Upper lobe of left lung (tissue), 4 donors: ENCODE measurements around the gene TSC22D2.

Experiments
- POLR2A ChIP-seq, 4 donors: fragments of 450-650 bp; IDR thresholded peaks; one replicate each; pipeline ENCODE4 v1.5.1; 2016 to 2017; ENCODE audit warnings: antibody characterized with exemption in 4 of 4, mild to moderate bottlenecking in 2 of 4
- POLR2AphosphoS5 ChIP-seq, 2 donors: sonication (generic); formaldehyde crosslinking; IDR thresholded peaks; one replicate each; pipeline ENCODE4 v1.5.1; 2017; ENCODE audit warnings: antibody characterized with exemption in 2 of 2
- TF ChIP-seq, protein P1 (sequence below), 6 experiments: fragments of 450-650 bp in 4 of 6; fragments of 200-600 bp in 2 of 6; sonication (generic) in 2 of 6; IDR thresholded peaks; one replicate each; pipeline ENCODE4 v1.5.1; 2016 to 2019; ENCODE audit warnings: antibody characterized with exemption in 6 of 6

DNA sequence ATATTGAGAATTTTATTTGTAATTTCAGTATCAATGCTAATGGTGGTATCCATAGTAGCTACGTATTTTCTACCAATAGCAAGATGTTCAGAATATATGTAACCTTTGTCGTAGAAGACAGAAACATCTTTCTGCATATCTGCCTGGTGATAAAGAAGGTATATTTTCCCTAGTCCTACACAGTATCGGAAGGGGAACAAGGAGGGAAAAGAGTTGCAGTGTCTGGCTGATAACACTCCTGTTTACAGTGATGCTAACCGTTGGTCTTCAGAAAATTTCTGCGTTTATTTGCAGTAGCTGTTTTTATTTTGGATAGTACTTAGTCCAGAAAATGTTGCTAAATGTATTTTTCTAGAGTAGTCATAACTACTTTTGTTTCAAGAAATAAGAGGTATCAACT is 25.2 kb downstream of the TSC22D2 start:
- TF ChIP-seq, protein P1, sequence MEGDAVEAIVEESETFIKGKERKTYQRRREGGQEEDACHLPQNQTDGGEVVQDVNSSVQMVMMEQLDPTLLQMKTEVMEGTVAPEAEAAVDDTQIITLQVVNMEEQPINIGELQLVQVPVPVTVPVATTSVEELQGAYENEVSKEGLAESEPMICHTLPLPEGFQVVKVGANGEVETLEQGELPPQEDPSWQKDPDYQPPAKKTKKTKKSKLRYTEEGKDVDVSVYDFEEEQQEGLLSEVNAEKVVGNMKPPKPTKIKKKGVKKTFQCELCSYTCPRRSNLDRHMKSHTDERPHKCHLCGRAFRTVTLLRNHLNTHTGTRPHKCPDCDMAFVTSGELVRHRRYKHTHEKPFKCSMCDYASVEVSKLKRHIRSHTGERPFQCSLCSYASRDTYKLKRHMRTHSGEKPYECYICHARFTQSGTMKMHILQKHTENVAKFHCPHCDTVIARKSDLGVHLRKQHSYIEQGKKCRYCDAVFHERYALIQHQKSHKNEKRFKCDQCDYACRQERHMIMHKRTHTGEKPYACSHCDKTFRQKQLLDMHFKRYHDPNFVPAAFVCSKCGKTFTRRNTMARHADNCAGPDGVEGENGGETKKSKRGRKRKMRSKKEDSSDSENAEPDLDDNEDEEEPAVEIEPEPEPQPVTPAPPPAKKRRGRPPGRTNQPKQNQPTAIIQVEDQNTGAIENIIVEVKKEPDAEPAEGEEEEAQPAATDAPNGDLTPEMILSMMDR (IDR thresholded peaks at IDR 0.05): no peak
- no peak for TF ChIP-seq POLR2A (IDR thresholded peaks at IDR 0.05)
- TF ChIP-seq POLR2AphosphoS5 (IDR thresholded peaks at IDR 0.05): no peak
